Progenitor cell of endocrine pancreas (in vitro differentiated cells): ENCODE data around the gene NINJ1. TPM values are rescaled to one million over a fixed set of nuclear protein-coding genes. Genes with fewer than 3 reads are reported as not detected.

Experiments
- DNase-seq: peaks from one replicate; pipeline ENCODE4 v3.0.0; 2021; ENCODE audit warnings: low spot score; ENCODE audit not compliant: unreplicated experiment
- H3K27ac Mint-ChIP-seq: 2 replicates; pipeline ENCODE4 v1.8.0; 2021; ENCODE audit warnings: mild to moderate bottlenecking, moderate library complexity, mixed read lengths
- H3K27me3 Mint-ChIP-seq: 2 replicates; pipeline ENCODE4 v1.8.0; 2021; ENCODE audit warnings: mixed read lengths
- H3K36me3 Mint-ChIP-seq: 2 replicates; pipeline ENCODE4 v1.8.0; 2022; ENCODE audit warnings: mixed read lengths; ENCODE audit not compliant: insufficient read depth
- H3K4me1 Mint-ChIP-seq: 2 replicates; pipeline ENCODE4 v1.8.0; 2021; ENCODE audit warnings: low read depth, mixed read lengths
- H3K4me3 Mint-ChIP-seq: 2 replicates; pipeline ENCODE4 v1.8.0; 2021; ENCODE audit warnings: low read depth, mild to moderate bottlenecking, moderate library complexity, mixed read lengths
- H3K9me3 Mint-ChIP-seq: 2 replicates; pipeline ENCODE4 v1.8.0; 2021; ENCODE audit warnings: low read depth, mixed read lengths
- total RNA-seq: library from RNA; stranded (reverse); gene quantifications from 2 replicates; pipeline ENCODE4 v1.2.1, GENCODE V29; 2021
- TF ChIP-seq, protein P1 (sequence below): fragments of 200-600 bp; sonication (generic); IDR thresholded peaks from one replicate; pipeline ENCODE4 v1.5.0; 2021; ENCODE audit warnings: antibody characterized with exemption, mild to moderate bottlenecking; ENCODE audit not compliant: unreplicated experiment

The NINJ1 gene
- total RNA-seq, 1 donor from 2014 or later: 38.1 TPM

- Mint-ChIP-seq H3K4me3 (no peak overlapping the region), H3K9me3 (no peaks in the 10 kb centered on the region), H3K4me1 (peaks cover 23% of the 10 kb centered on the region), H3K27ac (no peak overlapping the region), H3K36me3 (no peaks in the 10 kb centered on the region), H3K27me3 (peaks cover under 1% of the 10 kb centered on the region)
- DNase-seq: no peak
- TF ChIP-seq, protein P1, sequence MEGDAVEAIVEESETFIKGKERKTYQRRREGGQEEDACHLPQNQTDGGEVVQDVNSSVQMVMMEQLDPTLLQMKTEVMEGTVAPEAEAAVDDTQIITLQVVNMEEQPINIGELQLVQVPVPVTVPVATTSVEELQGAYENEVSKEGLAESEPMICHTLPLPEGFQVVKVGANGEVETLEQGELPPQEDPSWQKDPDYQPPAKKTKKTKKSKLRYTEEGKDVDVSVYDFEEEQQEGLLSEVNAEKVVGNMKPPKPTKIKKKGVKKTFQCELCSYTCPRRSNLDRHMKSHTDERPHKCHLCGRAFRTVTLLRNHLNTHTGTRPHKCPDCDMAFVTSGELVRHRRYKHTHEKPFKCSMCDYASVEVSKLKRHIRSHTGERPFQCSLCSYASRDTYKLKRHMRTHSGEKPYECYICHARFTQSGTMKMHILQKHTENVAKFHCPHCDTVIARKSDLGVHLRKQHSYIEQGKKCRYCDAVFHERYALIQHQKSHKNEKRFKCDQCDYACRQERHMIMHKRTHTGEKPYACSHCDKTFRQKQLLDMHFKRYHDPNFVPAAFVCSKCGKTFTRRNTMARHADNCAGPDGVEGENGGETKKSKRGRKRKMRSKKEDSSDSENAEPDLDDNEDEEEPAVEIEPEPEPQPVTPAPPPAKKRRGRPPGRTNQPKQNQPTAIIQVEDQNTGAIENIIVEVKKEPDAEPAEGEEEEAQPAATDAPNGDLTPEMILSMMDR: no peak
These were observed 33.1 kb upstream of the NINJ1 start for GRCh38 chr9:93167185-93167584.

- no peak overlapping the region for H3K27ac Mint-ChIP-seq
- no peak overlapping the region for H3K4me3 Mint-ChIP-seq
- H3K9me3 Mint-ChIP-seq: no peaks in the 10 kb centered on the region
- peaks cover 22% of the 10 kb centered on the region for H3K4me1 Mint-ChIP-seq
- no peaks in the 10 kb centered on the region for H3K27me3 Mint-ChIP-seq
- DNase-seq: no peak
- H3K36me3 Mint-ChIP-seq: no peaks in the 10 kb centered on the region
- TF ChIP-seq, protein P1: no peak
These were observed 32.6 kb upstream of the NINJ1 start for GRCh38 chr9:93166699-93167098.

GRCh38 chr9:93164085-93164484, 30.0 kb upstream of the NINJ1 start:
- TF ChIP-seq, protein P1: no peak
- H3K27me3 Mint-ChIP-seq: no peaks in the 10 kb centered on the region
- no peak overlapping the region for H3K4me3 Mint-ChIP-seq
- no peaks in the 10 kb centered on the region for H3K36me3 Mint-ChIP-seq
- DNase-seq: no peak
- no peak overlapping the region for H3K27ac Mint-ChIP-seq
- peaks cover 25% of the 10 kb centered on the region for H3K4me1 Mint-ChIP-seq
- no peaks in the 10 kb centered on the region for H3K9me3 Mint-ChIP-seq

GRCh38 chr9:93161786-93162562, 27.9 kb upstream of the NINJ1 start:
- no peaks in the 10 kb centered on the region for H3K36me3 Mint-ChIP-seq
- no peak overlapping the region for H3K4me3 Mint-ChIP-seq
- H3K9me3 Mint-ChIP-seq: no peaks in the 10 kb centered on the region
- H3K4me1 Mint-ChIP-seq: peaks cover 7% of the 10 kb centered on the region
- H3K27ac Mint-ChIP-seq: no peak overlapping the region
- no peak for DNase-seq
- TF ChIP-seq, protein P1: no peak
- H3K27me3 Mint-ChIP-seq: no peaks in the 10 kb centered on the region

GRCh38 chr9:93159601-93160471, 25.8 kb upstream of the NINJ1 start:
- H3K4me1 Mint-ChIP-seq: peaks cover 3% of the 10 kb centered on the region
- H3K27me3 Mint-ChIP-seq: no peaks in the 10 kb centered on the region
- no peaks in the 10 kb centered on the region for H3K36me3 Mint-ChIP-seq
- no peaks in the 10 kb centered on the region for H3K9me3 Mint-ChIP-seq
- H3K4me3 Mint-ChIP-seq: no peak overlapping the region
- peak overlapping the region; percentile 46 for H3K27ac Mint-ChIP-seq
- peak; percentile 93 for DNase-seq
- TF ChIP-seq, protein P1: peak; percentile 99
